ENCODE results near the gene MRAP2. TPM values are rescaled to one million over a fixed set of nuclear protein-coding genes. Genes with fewer than 3 reads are reported as not detected.
"Not testable (repeated sequence)": the region's sequence is repeated elsewhere in the genome, so short reads cannot be mapped to it uniquely, and the experiment has no call there.

The MRAP2 gene
- polyA plus RNA-seq, 3 donors, result 2.6 to 3.5 (median 3.4) TPM

GRCh38 chr6:84027340-84028181 lies 6.0 kb upstream of the MRAP2 start:
- DNase-seq (ENCODE audit: low read depth in 3 of 3, low spot score in 2 of 3), result no peak

DNA sequence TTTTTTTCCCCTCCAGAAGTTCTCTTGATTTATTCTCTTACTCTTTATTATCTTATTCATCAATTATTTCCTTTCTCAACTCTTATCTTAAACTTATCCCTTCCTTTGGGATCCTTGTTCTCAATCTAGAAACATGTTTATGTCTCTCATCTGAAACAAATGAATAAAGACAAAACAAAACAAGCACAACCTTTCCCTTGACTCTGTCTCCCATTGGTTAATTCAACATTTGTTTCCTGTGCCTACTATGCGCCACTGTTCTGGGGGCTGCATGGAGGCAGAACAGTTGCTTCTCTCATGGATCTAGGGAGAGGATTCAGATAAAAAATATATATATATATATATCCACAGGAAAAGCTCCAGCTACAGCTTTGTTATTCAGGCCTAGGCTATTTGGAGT lies 5.2 kb upstream of the MRAP2 start:
- no peak for DNase-seq (ENCODE audit: low read depth in 3 of 3, low spot score in 2 of 3)

- not testable (repeated sequence) for DNase-seq (ENCODE audit: low read depth in 3 of 3, low spot score in 2 of 3)
Observed at GRCh38 chr6:84032000-84032399, 1.6 kb upstream of the MRAP2 start.

- DNase-seq (ENCODE audit: low read depth in 3 of 3, low spot score in 2 of 3), result no peak
Observed at GRCh38 chr6:84035484-84035883, 1.9 kb downstream of the MRAP2 start.

DNA sequence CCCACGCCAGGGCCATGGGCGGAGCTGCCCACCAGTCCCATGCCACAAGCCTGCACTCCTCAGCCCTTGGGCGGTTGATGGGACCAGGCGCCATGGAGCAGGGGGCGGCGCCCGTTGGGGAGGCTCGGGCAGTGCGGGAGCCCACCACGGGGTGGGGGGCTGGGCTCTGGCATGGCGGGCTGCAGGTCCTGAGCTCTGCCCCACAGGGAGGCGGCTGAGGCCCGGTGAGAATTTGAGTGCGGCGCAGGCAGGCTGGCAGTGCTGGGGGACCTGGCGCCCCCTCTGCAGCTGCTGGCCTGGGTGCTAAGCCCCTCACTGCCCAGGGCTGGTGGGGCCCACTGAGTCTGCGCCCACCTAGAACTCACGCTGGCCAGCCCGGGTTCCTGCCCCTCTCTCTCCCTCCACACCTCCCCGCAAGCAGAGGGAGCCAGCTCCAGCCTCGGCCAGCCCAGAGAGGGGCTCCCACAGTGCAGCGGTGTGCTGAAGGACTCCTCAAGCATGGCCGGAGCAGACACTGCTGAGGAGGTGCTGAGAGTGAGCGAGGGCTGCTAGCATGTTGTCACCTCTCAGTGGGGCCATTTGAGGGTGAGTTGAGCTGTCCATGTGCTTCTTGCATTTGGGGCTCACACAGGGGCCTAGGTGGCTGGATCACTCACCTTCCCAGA lies 4.0 kb downstream of the MRAP2 start:
- DNase-seq (ENCODE audit: low read depth in 3 of 3, low spot score in 2 of 3), result no peak

DNA sequence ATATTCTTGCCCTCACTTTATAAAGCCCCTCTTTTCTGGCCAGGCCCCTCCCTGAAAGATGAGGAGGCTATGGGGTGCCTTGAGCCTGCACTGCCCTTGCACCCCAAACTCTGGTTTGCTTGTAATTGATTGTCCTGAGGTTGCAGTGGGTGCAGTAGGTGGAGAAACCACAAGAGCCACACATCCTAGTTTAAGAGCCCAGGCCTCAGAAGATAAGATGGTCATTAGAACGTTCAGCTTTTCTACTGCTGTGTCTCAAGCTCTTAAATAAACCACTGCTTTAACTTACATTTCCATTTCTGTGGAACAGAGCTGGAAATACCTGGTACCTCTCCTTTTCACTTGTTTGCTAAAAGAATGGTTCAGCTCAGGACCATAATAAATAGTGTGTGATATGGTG lies 9.0 kb downstream of the MRAP2 start:
- DNase-seq (ENCODE audit: low read depth in 3 of 3, low spot score in 2 of 3), result no peak

GRCh38 chr6:84043555-84043954 lies 10.0 kb downstream of the MRAP2 start:
- no peak for DNase-seq (ENCODE audit: low read depth in 3 of 3, low spot score in 2 of 3)

DNA sequence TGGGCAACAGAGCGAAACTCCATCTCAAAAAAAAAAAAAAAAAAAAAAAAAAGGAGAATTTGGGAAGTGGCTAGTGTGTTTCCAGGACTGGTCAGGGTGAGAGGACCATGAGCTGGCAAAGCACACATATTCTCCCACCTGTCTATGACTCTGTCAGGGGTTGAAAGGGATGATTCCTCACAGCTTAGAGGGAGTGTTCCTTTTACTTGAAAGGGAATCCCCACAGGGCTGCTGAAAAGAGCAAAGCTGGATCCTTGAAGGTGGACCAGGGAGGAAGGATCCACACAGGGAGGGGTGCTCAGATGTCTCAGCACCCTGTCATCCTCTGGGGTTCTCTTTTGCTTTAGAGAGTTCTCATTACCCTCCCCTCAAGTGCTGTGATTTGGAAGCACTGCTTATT lies 13.2 kb downstream of the MRAP2 start:
- no peak for DNase-seq (ENCODE audit: low read depth in 3 of 3, low spot score in 2 of 3)

GRCh38 chr6:84048588-84048987 lies 15.0 kb downstream of the MRAP2 start:
- no peak for DNase-seq (ENCODE audit: low read depth in 3 of 3, low spot score in 2 of 3)

GRCh38 chr6:84050408-84050807 lies 16.8 kb downstream of the MRAP2 start:
- DNase-seq (ENCODE audit: low read depth in 3 of 3, low spot score in 2 of 3), result no peak

GRCh38 chr6:84052204-84052882 lies 18.8 kb downstream of the MRAP2 start:
- DNase-seq (ENCODE audit: low read depth in 3 of 3, low spot score in 2 of 3), result peak in 2 of 3 donors; percentile 48 to 61

GRCh38 chr6:84052883-84053241 lies 19.3 kb downstream of the MRAP2 start:
- no peak for DNase-seq (ENCODE audit: low read depth in 3 of 3, low spot score in 2 of 3)

DNA sequence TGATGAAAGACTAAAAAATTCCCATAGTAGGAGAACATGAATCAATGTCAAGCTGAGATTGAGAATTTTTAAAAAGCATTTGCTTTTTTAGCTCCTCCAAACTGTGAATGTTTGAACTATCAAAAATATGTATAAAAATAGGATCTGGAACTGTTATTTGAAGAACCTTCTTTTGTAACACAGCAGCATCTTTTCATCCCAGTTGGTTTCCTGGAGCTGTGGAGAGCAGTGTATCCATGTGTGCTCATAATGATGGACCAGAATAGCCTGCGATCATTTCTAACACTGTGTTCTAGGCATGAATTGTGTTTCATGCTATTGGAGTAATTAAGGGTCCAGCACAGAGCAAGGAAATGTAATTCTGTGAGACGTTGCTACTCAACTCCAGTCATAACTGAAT lies 22.1 kb downstream of the MRAP2 start:
- no peak for DNase-seq (ENCODE audit: low read depth in 3 of 3, low spot score in 2 of 3)

DNA sequence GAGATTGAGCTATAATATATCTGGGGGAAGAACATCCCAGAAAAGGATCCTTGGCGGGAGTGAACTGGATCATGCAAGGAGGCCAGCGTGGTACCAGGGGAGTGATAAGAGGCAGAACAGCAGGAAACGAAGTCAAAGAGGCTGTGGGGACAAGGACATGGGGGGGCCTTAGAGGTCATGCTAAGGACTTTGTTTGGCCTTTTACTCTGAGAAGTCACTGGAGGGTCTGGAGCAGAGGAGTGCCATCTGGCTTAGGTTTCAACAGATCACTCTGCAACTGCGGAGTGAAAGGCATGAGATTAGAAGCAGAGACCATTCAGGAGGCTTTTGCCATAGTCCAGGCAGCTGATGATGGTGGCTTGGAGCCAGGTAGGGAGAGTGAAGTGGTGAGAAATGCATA lies 24.3 kb downstream of the MRAP2 start:
- DNase-seq (ENCODE audit: low read depth in 3 of 3, low spot score in 2 of 3), result no peak

GRCh38 chr6:84059082-84059481 lies 25.5 kb downstream of the MRAP2 start:
- DNase-seq (ENCODE audit: low read depth in 3 of 3, low spot score in 2 of 3), result no peak

DNA sequence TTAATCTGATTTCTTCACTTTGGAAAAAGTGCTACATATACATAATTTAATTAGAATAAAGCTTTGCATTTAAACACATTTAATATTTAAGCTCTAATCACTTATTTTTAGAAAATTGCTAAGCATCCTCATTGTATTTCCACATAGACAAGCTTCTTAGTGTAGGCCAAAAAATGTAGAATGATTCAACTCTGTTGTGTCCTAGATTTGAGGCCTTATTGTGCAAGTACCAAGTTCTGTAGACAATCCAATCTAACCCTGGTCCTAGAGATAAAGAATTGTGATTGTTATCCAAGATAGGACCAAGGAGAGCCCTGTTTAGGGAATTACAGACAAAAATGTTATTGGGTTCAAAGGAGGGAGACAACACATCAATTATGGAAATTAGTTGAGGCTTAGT lies 27.6 kb downstream of the MRAP2 start:
- DNase-seq (ENCODE audit: low read depth in 3 of 3, low spot score in 2 of 3), result no peak

- no peak for DNase-seq (ENCODE audit: low read depth in 3 of 3, low spot score in 2 of 3)
Observed at GRCh38 chr6:84061613-84062398, 28.2 kb downstream of the MRAP2 start.

DNA sequence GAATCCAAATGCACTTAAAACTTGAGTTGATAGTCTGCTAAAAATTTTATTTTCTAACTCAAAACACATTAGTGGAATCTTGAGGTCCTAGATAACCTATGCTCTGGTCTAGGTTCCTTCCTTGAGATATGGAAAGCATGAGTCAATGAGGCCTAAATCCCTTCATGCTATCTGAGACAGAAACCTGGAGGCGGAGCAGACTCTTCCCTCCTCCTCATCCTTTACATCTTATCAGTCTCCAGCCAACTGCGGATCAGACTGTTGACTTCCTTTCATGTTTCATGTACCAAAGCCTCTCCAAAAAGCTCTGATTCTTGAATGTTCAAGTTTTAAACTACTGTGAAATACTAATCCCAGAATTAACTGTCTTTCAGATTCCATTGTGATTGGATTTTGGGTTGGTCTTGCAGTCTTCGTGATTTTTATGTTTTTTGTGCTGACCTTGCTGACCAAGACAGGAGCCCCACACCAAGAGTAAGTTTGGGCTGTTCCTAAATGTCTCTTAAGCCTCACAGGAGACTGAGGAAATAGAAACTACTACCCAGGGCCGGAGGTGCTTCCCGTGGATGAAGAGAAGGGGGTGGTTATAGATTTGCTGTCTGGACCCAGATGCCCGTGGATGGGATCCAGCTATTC lies 29.1 kb downstream of the MRAP2 start:
- DNase-seq (ENCODE audit: low read depth in 3 of 3, low spot score in 2 of 3), result no peak

DNA sequence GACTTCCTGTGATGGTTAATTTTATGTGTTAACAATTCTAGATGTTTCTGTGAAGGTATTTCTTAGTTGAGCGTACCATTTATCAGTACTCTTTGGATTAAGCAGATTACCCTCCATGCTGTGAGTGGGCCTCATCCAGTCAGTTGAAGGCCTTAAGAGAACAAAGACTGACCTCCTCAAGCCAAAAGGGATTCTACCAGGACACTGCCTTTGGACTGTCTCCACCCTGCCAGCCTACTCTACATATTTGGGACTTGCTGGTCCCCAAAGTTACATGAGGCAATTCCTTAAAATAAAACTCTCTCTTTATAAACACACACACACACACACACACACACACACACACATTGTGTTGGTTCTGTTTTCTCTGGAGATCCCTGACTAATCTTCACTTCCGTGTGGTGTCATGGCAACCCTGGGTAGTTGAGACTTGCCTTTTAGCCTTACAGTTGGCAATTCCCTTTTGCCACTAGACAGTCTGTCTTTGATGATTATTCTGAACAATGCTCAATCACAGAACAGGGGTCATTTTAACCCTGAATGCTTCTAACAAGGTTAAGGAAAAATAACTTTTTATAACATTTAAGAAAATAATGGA lies 32.2 kb downstream of the MRAP2 start:
- DNase-seq (ENCODE audit: low read depth in 3 of 3, low spot score in 2 of 3), result no peak

DNA sequence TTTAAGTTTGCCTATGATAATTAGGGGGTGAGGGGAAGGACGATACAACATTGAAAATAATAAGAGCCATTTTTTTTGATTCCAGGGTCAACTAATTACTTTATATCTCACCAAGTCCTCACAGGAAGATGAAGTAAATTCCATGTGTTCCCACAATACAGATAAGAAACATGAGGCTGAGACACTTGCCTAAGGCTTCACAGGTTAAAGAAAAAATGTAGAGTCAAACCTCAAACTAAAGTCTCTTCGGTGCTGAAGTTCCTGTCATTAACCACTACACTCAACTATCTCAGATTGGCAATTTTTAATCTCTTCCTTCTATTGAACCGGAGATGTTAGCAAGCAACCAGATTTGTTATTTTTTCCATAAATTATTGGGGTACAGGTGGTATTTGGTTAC lies 33.0 kb downstream of the MRAP2 start:
- no peak for DNase-seq (ENCODE audit: low read depth in 3 of 3, low spot score in 2 of 3)

All from right renal cortex interstitium (tissue), 3 donors.